Uterus (tissue), 2 donors: Measurements from ENCODE around the gene ABCC4.

Experiments
- POLR2A ChIP-seq, 2 donors: fragments of 450-650 bp; IDR thresholded peaks; one replicate each; pipeline ENCODE4 v1.6.1; 2016; ENCODE audit warnings: antibody characterized with exemption in 2 of 2, mild to moderate bottlenecking in 1 of 2, moderate library complexity in 1 of 2
- TF ChIP-seq, protein P1 (sequence below), 4 experiments: fragments of 200-600 bp in 2 of 4; fragments of 450-650 bp in 2 of 4; sonication (generic) in 2 of 4; IDR thresholded peaks; one replicate each; pipeline ENCODE4 v1.5.1; 2016 to 2019; ENCODE audit warnings: antibody characterized with exemption in 4 of 4, mild to moderate bottlenecking in 2 of 4, moderate library complexity in 1 of 4

DNA sequence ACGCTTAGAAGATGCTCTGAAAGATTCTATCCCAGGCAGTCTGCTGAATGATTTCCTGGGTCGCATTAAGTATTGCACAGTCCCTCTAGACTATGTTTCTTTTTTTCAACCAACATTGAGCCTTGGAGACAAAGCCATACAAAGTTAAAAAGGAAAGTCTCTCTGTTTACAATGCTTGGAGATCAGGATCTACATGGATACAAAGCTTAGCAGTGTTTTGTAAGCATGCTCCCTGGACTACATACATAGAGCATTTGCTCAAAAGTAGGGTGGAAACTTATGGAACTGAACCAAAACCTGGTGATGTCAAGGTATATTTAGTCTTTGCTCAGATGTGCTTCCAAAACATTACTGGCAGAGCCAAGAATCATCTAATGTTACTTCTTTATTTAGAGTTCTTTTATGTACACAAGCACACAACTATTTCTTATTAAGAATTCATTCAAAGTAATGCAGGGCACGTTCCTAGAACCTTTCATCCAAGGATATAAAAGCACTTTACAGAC lies 241.2 kb downstream of the ABCC4 start:
- TF ChIP-seq, protein P1, sequence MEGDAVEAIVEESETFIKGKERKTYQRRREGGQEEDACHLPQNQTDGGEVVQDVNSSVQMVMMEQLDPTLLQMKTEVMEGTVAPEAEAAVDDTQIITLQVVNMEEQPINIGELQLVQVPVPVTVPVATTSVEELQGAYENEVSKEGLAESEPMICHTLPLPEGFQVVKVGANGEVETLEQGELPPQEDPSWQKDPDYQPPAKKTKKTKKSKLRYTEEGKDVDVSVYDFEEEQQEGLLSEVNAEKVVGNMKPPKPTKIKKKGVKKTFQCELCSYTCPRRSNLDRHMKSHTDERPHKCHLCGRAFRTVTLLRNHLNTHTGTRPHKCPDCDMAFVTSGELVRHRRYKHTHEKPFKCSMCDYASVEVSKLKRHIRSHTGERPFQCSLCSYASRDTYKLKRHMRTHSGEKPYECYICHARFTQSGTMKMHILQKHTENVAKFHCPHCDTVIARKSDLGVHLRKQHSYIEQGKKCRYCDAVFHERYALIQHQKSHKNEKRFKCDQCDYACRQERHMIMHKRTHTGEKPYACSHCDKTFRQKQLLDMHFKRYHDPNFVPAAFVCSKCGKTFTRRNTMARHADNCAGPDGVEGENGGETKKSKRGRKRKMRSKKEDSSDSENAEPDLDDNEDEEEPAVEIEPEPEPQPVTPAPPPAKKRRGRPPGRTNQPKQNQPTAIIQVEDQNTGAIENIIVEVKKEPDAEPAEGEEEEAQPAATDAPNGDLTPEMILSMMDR (IDR thresholded peaks at IDR 0.05): no peak
- no peak for TF ChIP-seq POLR2A (IDR thresholded peaks at IDR 0.05)
